PC-3 (cell line): ENCODE results near the gene SPINK4.

ENCODE experiments used
- EZH2 ChIP-seq: fragments of 300-600 bp; sonication (generic); IDR thresholded peaks from one replicate; pipeline ENCODE4 v1.6.1; 2017; ENCODE audit warnings: antibody characterized with exemption, mild to moderate bottlenecking, low read length; ENCODE audit not compliant: unreplicated experiment
- TF ChIP-seq, protein P1 (sequence below): fragments of 300-600 bp; sonication (generic); conservative IDR thresholded peaks from 2 replicates; pipeline ENCODE4 v1.5.1; 2017; ENCODE audit warnings: antibody characterized with exemption, low read depth, mild to moderate bottlenecking, low read length

DNA sequence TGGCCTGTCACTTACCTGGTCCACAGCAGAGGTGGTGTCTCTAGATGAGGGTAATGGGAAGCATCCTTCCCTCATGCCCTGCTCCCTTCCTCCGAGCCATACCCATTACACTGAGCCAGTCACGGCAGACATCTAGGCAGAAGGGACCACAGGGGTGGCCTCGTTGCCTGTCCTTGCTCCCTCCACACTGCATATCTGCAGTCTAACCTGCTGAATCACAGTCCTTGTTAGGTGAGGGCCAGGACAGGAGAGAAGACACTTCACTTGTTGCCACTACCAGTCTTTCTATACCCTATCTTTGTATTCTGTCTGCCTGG is 18.4 kb upstream of the SPINK4 start:
- TF ChIP-seq, protein P1, sequence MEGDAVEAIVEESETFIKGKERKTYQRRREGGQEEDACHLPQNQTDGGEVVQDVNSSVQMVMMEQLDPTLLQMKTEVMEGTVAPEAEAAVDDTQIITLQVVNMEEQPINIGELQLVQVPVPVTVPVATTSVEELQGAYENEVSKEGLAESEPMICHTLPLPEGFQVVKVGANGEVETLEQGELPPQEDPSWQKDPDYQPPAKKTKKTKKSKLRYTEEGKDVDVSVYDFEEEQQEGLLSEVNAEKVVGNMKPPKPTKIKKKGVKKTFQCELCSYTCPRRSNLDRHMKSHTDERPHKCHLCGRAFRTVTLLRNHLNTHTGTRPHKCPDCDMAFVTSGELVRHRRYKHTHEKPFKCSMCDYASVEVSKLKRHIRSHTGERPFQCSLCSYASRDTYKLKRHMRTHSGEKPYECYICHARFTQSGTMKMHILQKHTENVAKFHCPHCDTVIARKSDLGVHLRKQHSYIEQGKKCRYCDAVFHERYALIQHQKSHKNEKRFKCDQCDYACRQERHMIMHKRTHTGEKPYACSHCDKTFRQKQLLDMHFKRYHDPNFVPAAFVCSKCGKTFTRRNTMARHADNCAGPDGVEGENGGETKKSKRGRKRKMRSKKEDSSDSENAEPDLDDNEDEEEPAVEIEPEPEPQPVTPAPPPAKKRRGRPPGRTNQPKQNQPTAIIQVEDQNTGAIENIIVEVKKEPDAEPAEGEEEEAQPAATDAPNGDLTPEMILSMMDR, result no peak
- no peak for TF ChIP-seq EZH2
